Measurements from ENCODE around the gene IDH2. TPM values are rescaled to one million over a fixed set of nuclear protein-coding genes. Genes with fewer than 3 reads are reported as not detected.

IDH2 gene
- total RNA-seq, 1 donor, result 44.6 TPM

GRCh38 chr15:90053685-90054466 is 48.4 kb downstream of the IDH2 start:
- Histone ChIP-seq H3K4me1 (ENCODE audit: insufficient read depth, low read length) (peaks cover 54% of the 10 kb centered on the region), H3K4me3 (ENCODE audit: low read length) (no peak overlapping the region), H3K27me3 (ENCODE audit: insufficient read depth, low read length) (no peaks in the 10 kb centered on the region), H3K9me3 (ENCODE audit: low read depth, low read length) (no peaks in the 10 kb centered on the region)

GRCh38 chr15:90051874-90052273 is 50.4 kb downstream of the IDH2 start:
- peaks cover 52% of the 10 kb centered on the region for H3K4me1 ChIP-seq (ENCODE audit: insufficient read depth, low read length)

GRCh38 chr15:90049666-90050604 is 52.3 kb downstream of the IDH2 start:
- Histone ChIP-seq H3K4me1 (ENCODE audit: insufficient read depth, low read length) (peaks cover 58% of the 10 kb centered on the region), H3K27me3 (ENCODE audit: insufficient read depth, low read length) (no peaks in the 10 kb centered on the region), H3K4me3 (ENCODE audit: low read length) (no peak overlapping the region), H3K9me3 (ENCODE audit: low read depth, low read length) (no peaks in the 10 kb centered on the region)

More at GRCh38 chr15:90051874-90052273, 50.4 kb downstream of the IDH2 start:
- Histone ChIP-seq H3K4me3 (ENCODE audit: low read length) (no peak overlapping the region), H3K27me3 (ENCODE audit: insufficient read depth, low read length) (no peaks in the 10 kb centered on the region), H3K9me3 (ENCODE audit: low read depth, low read length) (no peaks in the 10 kb centered on the region)

- Histone ChIP-seq H3K4me1 (ENCODE audit: insufficient read depth, low read length) (peaks cover 56% of the 10 kb centered on the region), H3K4me3 (ENCODE audit: low read length) (no peak overlapping the region), H3K27me3 (ENCODE audit: insufficient read depth, low read length) (no peaks in the 10 kb centered on the region), H3K9me3 (ENCODE audit: low read depth, low read length) (no peaks in the 10 kb centered on the region)
These were observed 53.2 kb downstream of the IDH2 start for GRCh38 chr15:90049030-90049429.

- H3K27me3 ChIP-seq (ENCODE audit: insufficient read depth, low read length), result no peaks in the 10 kb centered on the region
- H3K9me3 ChIP-seq (ENCODE audit: low read depth, low read length), result no peaks in the 10 kb centered on the region
- H3K4me3 ChIP-seq (ENCODE audit: low read length), result no peak overlapping the region
- peaks cover 46% of the 10 kb centered on the region for H3K4me1 ChIP-seq (ENCODE audit: insufficient read depth, low read length)
These were observed 54.2 kb downstream of the IDH2 start for GRCh38 chr15:90047956-90048575.

GRCh38 chr15:90046911-90047392 is 55.3 kb downstream of the IDH2 start:
- Histone ChIP-seq H3K4me1 (ENCODE audit: insufficient read depth, low read length) (peaks cover 46% of the 10 kb centered on the region), H3K9me3 (ENCODE audit: low read depth, low read length) (no peaks in the 10 kb centered on the region), H3K27me3 (ENCODE audit: insufficient read depth, low read length) (no peaks in the 10 kb centered on the region), H3K4me3 (ENCODE audit: low read length) (no peak overlapping the region)

- Histone ChIP-seq H3K27me3 (ENCODE audit: insufficient read depth, low read length) (no peaks in the 10 kb centered on the region), H3K4me3 (ENCODE audit: low read length) (no peak overlapping the region), H3K4me1 (ENCODE audit: insufficient read depth, low read length) (peaks cover 44% of the 10 kb centered on the region)
These were observed 56.0 kb downstream of the IDH2 start for GRCh38 chr15:90046289-90046688.

GRCh38 chr15:90044916-90045371 is 57.3 kb downstream of the IDH2 start:
- H3K27me3 ChIP-seq (ENCODE audit: insufficient read depth, low read length), result no peaks in the 10 kb centered on the region
- no peak overlapping the region for H3K4me3 ChIP-seq (ENCODE audit: low read length)
- H3K9me3 ChIP-seq (ENCODE audit: low read depth, low read length), result no peaks in the 10 kb centered on the region
- peaks cover 58% of the 10 kb centered on the region for H3K4me1 ChIP-seq (ENCODE audit: insufficient read depth, low read length)

More at GRCh38 chr15:90046289-90046688, 56.0 kb downstream of the IDH2 start:
- H3K9me3 ChIP-seq (ENCODE audit: low read depth, low read length), result no peaks in the 10 kb centered on the region

GRCh38 chr15:90044191-90044590 is 58.1 kb downstream of the IDH2 start:
- H3K4me3 ChIP-seq (ENCODE audit: low read length), result no peak overlapping the region
- H3K9me3 ChIP-seq (ENCODE audit: low read depth, low read length), result no peaks in the 10 kb centered on the region
- no peaks in the 10 kb centered on the region for H3K27me3 ChIP-seq (ENCODE audit: insufficient read depth, low read length)
- H3K4me1 ChIP-seq (ENCODE audit: insufficient read depth, low read length), result peaks cover 65% of the 10 kb centered on the region

- Histone ChIP-seq H3K27me3 (ENCODE audit: insufficient read depth, low read length) (no peaks in the 10 kb centered on the region), H3K9me3 (ENCODE audit: low read depth, low read length) (no peaks in the 10 kb centered on the region), H3K4me1 (ENCODE audit: insufficient read depth, low read length) (peaks cover 70% of the 10 kb centered on the region), H3K4me3 (ENCODE audit: low read length) (no peak overlapping the region)
These were observed 58.7 kb downstream of the IDH2 start for GRCh38 chr15:90043530-90044010.

- Histone ChIP-seq H3K4me1 (ENCODE audit: insufficient read depth, low read length) (peaks cover 70% of the 10 kb centered on the region), H3K27me3 (ENCODE audit: insufficient read depth, low read length) (no peaks in the 10 kb centered on the region), H3K9me3 (ENCODE audit: low read depth, low read length) (no peaks in the 10 kb centered on the region), H3K4me3 (ENCODE audit: low read length) (no peak overlapping the region)
These were observed 59.3 kb downstream of the IDH2 start for GRCh38 chr15:90042766-90043529.

GRCh38 chr15:90042356-90042755 is 59.9 kb downstream of the IDH2 start:
- H3K9me3 ChIP-seq (ENCODE audit: low read depth, low read length), result no peaks in the 10 kb centered on the region
- no peak overlapping the region for H3K4me3 ChIP-seq (ENCODE audit: low read length)
- H3K27me3 ChIP-seq (ENCODE audit: insufficient read depth, low read length), result no peaks in the 10 kb centered on the region
- peaks cover 70% of the 10 kb centered on the region for H3K4me1 ChIP-seq (ENCODE audit: insufficient read depth, low read length)

- no peak overlapping the region for H3K4me3 ChIP-seq (ENCODE audit: low read length)
- H3K27me3 ChIP-seq (ENCODE audit: insufficient read depth, low read length), result no peaks in the 10 kb centered on the region
- no peaks in the 10 kb centered on the region for H3K9me3 ChIP-seq (ENCODE audit: low read depth, low read length)
- H3K4me1 ChIP-seq (ENCODE audit: insufficient read depth, low read length), result peaks cover 69% of the 10 kb centered on the region
These were observed 61.6 kb downstream of the IDH2 start for GRCh38 chr15:90040618-90041017.

GRCh38 chr15:90039996-90040395 is 62.3 kb downstream of the IDH2 start:
- no peaks in the 10 kb centered on the region for H3K27me3 ChIP-seq (ENCODE audit: insufficient read depth, low read length)
- no peaks in the 10 kb centered on the region for H3K9me3 ChIP-seq (ENCODE audit: low read depth, low read length)
- no peak overlapping the region for H3K4me3 ChIP-seq (ENCODE audit: low read length)
- H3K4me1 ChIP-seq (ENCODE audit: insufficient read depth, low read length), result peaks cover 70% of the 10 kb centered on the region

Measured in mononuclear cell (primary cell).